ENCODE data around the gene EZR. TPM values are rescaled to one million over a fixed set of nuclear protein-coding genes. Genes with fewer than 3 reads are reported as not detected.

Gene EZR
- total and polyA plus RNA-seq, 2 of the 13 experiments (the other 11 are each of a cell fraction or from before 2014, with no cell fraction given): 34.7 to 60.3 TPM

DNA sequence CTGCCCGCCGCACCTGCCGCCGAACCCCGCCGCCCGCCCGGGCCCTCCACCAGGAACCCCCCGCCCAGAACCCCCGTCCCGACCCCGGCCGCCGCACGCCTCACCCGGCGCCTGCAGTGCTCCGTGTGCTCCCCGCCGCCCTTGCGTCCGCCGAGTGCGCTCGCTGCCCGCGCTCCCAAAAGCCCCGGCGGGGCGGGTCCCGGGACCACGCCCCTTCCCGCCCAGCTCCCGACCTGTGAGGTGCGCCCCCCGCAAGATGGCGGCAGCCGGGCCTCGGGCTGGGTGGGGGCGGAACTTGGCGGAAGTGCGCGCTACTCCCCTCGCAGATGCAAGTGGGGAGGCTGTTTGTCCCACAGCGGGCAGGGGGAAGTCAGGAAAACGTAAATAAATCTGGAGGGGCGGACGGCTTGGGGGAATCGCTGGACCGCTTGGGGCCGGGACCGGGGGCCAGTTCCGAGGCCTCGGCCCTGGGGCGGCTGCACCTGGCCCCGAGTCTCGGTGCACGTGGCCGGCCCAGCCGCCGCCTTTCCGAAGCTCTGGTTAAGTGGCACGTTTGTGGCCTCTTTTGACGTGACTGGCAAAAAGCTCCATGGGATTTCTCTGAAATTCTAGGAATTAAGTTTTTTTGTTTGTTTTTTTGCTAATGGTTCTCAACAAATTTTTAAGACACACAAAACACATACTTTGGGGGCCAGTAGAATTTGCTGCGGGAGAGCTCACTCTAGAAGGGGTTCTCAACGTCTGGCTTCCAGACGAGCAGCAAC lies at the start of gene EZR (continued):
- TF ChIP-seq YEATS4 (CRISPR knock-in tag; IDR thresholded peaks at IDR 0.05; ENCODE audit: borderline replicate concordance): peak; percentile 93
- peak; percentile 94 for TF ChIP-seq ZSCAN12 (CRISPR knock-in tag; IDR thresholded peaks at IDR 0.05)
- peak; percentile 89; the same call in 1 of the 2 replicates for TF ChIP-seq SNAPC5 (CRISPR knock-in tag; IDR thresholded peaks at IDR 0.05; ENCODE audit: borderline replicate concordance)
- no peak for TF ChIP-seq HNRNPH1 (optimal IDR thresholded peaks at IDR 0.05; ENCODE audit: low read depth, low read length)
- TF ChIP-seq, protein P1, sequence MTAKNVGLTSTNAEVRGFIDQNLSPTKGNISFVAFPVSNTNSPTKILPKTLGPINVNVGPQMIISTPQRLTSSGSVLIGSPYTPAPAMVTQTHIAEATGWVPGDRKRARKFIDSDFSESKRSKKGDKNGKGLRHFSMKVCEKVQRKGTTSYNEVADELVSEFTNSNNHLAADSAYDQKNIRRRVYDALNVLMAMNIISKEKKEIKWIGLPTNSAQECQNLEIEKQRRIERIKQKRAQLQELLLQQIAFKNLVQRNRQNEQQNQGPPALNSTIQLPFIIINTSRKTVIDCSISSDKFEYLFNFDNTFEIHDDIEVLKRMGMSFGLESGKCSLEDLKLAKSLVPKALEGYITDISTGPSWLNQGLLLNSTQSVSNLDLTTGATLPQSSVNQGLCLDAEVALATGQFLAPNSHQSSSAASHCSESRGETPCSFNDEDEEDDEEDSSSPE (CRISPR knock-in tag; IDR thresholded peaks at IDR 0.05): peak; percentile 85
- TF ChIP-seq, protein P2, sequence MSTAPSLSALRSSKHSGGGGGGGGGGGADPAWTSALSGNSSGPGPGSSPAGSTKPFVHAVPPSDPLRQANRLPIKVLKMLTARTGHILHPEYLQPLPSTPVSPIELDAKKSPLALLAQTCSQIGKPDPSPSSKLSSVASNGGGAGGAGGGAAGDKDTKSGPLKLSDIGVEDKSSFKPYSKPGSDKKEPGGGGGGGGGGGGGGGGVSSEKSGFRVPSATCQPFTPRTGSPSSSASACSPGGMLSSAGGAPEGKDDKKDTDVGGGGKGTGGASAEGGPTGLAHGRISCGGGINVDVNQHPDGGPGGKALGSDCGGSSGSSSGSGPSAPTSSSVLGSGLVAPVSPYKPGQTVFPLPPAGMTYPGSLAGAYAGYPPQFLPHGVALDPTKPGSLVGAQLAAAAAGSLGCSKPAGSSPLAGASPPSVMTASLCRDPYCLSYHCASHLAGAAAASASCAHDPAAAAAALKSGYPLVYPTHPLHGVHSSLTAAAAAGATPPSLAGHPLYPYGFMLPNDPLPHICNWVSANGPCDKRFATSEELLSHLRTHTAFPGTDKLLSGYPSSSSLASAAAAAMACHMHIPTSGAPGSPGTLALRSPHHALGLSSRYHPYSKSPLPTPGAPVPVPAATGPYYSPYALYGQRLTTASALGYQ (CRISPR knock-in tag; IDR thresholded peaks at IDR 0.05): peak; percentile 75
- 0 out of 2 replicates have a peak, but pooled peaks have one; percentile 44 for TF ChIP-seq PRDM15 (CRISPR knock-in tag; IDR thresholded peaks at IDR 0.05)
- TF ChIP-seq ZNF296 (CRISPR knock-in tag; conservative IDR thresholded peaks at IDR 0.05): 0 out of 2 replicates have a peak, but pooled peaks have one; percentile 65
- no peak for TF ChIP-seq SMARCE1 (IDR thresholded peaks at IDR 0.05; ENCODE audit: borderline replicate concordance)
- TF ChIP-seq FOXC1 (CRISPR knock-in tag; IDR thresholded peaks at IDR 0.05; ENCODE audit: borderline replicate concordance): peak; percentile 93
- peak; percentile 75 for TF ChIP-seq KLF12 (CRISPR knock-in tag; IDR thresholded peaks at IDR 0.05; ENCODE audit: borderline replicate concordance)
- no peak for TF ChIP-seq THAP7 (CRISPR knock-in tag; IDR thresholded peaks at IDR 0.05)
- no peak for TF ChIP-seq NR2F6 (IDR thresholded peaks at IDR 0.05)
- TF ChIP-seq NR2F6 (CRISPR knock-in tag; IDR thresholded peaks at IDR 0.05): peak; percentile 33; the same call in 1 of the 2 replicates
- peak; percentile 50; the same call in 1 of the 2 replicates for TF ChIP-seq CCDC6 (CRISPR knock-in tag; IDR thresholded peaks at IDR 0.05)
- no peak for TF ChIP-seq ZKSCAN5 (CRISPR knock-in tag; IDR thresholded peaks at IDR 0.05)
- TF ChIP-seq, protein P3, sequence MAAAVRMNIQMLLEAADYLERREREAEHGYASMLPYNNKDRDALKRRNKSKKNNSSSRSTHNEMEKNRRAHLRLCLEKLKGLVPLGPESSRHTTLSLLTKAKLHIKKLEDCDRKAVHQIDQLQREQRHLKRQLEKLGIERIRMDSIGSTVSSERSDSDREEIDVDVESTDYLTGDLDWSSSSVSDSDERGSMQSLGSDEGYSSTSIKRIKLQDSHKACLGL (CRISPR knock-in tag; IDR thresholded peaks at IDR 0.05): peak; percentile 86; the same call in 1 of the 2 replicates
